ENCODE results near the gene MPZL2.

DNA sequence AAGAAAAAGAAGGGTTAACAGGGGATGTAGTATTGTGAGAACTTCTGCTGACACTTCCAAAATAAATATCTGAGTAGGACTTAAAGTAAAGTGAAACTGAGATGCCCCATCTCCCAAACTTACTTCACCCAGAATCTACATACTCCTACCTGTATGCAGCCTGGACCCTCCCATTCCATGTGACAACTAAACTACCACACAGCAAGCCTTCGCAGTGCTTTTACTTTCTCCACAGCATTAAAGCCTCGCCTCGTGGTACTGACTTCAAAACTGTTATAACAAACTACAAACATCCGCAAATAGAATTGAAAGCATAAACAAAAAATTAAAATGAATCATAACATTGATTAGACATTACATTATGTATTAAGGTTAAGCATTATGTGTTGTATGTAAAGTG is 985 bp downstream of the MPZL2 start:
- TF ChIP-seq, protein P1, sequence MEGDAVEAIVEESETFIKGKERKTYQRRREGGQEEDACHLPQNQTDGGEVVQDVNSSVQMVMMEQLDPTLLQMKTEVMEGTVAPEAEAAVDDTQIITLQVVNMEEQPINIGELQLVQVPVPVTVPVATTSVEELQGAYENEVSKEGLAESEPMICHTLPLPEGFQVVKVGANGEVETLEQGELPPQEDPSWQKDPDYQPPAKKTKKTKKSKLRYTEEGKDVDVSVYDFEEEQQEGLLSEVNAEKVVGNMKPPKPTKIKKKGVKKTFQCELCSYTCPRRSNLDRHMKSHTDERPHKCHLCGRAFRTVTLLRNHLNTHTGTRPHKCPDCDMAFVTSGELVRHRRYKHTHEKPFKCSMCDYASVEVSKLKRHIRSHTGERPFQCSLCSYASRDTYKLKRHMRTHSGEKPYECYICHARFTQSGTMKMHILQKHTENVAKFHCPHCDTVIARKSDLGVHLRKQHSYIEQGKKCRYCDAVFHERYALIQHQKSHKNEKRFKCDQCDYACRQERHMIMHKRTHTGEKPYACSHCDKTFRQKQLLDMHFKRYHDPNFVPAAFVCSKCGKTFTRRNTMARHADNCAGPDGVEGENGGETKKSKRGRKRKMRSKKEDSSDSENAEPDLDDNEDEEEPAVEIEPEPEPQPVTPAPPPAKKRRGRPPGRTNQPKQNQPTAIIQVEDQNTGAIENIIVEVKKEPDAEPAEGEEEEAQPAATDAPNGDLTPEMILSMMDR (IDR thresholded peaks at IDR 0.05) = no peak
- no peak for TF ChIP-seq EP300 (IDR thresholded peaks at IDR 0.05)
- no peak for TF ChIP-seq POLR2AphosphoS5 (IDR thresholded peaks at IDR 0.05)
